GM19193 (cell line): Measurements from ENCODE around the gene LRRC37B.

ENCODE experiments used
- POLR2A ChIP-seq: IDR thresholded peaks from 4 replicates; pipeline ENCODE4 v1.6.1; 2011; ENCODE audit not compliant: insufficient read depth, insufficient read length; ENCODE audit errors: extremely low read depth

LRRC37B gene

DNA sequence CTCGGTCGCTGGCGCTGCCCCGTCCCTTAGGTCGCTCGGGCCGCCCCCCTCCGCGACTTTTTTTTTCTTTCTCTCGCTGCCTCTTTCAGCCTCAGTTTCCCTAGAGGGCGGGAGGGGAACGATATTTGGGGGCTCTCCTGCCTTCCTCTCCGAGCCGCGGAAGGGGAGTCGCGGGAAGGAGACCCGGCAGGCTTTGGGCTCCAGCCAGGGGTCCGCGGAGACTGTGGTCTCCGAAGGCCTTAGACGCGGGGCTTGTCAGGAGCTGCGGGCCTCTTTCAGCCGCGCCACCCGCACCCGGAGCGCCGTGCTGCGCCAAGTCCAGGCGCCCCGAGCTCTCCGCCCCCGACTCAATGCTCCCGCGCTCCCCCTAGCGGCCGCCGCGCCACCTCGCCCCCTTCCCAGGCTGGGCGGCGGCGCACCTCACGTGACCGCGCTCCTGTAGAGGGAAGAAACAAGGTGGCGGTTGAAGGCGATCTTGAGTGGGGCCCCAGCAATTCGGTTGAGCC is at the start of gene LRRC37B:
TSS of gene LRRC37B (plus strand) at position 427 of the 506 bp plus-strand sequence. CDS start 14,010 bp downstream, outside the sequence.
- peak; percentile 29 for TF ChIP-seq POLR2A

DNA sequence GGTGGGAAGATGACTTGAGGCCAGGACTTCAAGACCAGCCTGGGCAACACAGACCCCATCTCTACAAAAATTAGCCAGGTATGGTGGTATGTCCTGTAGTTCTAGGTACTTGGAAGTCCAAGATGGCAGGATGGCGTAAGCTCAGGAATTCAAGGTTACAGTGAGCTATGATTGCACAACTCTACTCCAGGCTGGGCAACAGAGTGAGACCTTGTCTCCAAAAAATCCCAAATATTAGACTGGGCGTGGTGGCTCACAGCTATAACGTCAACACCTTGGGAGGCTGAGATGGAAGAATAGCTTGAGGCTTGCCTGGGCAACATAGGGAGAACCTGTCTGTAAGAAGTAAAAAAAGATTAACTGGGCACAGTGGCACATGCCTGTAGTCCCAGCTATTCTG is 39.5 kb upstream of the LRRC37B start:
- no peak for TF ChIP-seq POLR2A

DNA sequence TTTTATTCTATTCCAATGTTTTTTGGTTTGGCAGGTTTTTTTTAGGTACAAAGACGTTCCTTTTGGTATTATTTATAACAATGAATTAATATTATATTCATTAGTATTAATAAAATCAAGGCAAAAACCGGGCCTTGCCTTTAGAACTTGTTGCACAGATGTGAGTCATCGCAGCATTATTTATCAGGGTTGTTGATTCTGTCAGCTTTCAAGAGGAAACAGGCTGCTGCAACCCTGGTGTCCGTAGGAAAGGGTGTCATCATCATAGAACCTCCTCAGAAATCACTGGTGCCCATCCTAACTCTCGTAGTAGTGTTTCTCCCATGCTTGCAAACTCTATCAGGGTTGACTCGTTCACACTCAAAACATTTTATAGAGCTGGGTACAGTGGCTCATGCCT is 10.2 kb upstream of the LRRC37B start:
- TF ChIP-seq POLR2A = no peak

DNA sequence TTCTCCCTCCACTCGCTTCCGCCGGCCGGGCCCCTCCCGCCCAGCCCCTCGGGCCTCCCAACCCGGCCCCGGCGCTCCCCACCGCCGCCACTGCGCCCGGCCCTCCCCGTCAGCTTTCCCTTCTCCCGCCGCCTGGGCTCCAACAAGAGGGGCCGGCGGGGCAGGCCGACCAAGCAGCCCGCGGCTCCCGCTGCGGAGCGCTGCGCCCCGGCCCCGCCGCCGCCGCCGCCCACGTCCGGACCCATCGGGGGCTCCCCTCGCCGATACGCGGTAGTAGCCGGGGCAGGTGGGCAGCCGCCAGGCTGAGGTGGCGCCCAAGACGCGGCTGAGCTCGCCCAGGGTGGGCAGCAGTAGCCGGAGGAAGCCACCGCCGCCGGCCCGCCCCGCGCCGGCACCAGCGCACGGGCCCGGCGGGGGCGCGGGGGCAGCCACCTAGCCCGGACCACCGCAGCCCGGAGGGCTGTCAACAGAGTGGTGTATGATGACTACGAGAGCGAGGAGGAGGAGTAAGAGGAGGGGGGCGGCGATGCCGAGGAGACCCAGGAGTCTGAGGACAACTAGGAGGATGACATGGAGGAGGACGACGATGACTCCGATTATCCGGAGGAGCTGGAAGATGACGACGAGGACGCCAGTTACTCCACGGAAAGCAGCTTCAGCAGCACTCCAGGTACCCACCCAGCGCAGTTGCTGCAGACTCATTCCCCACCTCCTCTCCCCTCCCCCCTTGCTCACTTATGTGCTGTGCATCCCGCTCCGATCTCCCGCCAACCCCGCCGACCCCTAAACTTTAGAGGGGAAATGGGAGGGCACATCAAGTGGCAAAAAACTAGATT is 498 bp downstream of the LRRC37B start:
- TF ChIP-seq POLR2A = no peak

DNA sequence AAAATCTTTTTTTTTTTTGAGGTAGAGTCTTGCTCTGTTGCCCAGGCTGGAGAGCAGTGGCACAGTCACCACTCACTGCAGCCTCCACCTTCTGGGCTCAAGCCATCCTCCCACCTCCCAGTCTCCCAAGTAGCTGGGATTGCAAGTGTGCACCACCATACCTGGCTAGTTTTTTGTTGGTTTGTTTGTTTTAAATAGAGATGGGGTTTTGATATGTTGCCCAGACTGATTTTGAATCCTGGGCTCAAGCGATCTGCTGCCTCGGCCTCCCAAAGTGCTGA is 2.0 kb downstream of the LRRC37B start:
- no peak for TF ChIP-seq POLR2A

DNA sequence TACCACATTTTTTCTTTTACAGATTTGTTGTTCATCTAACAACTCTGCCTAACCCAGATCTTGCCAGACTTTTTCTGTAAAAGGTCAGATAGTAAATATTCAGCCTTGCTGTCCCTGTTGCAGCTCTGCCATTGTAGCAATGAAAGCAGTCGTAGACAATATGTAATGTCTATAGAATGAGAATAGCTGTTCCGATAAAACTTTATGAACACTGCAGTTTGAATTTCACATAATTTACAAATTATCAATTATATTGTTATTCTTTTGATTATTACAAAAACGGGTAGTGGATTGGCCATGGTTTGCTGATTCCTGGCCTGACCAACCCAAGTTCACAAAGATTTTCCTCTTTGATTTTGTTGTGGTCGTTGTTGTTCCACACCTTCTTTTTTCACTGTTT is 2.9 kb downstream of the LRRC37B start:
- no peak for TF ChIP-seq POLR2A

- TF ChIP-seq POLR2A = no peak
Measured at GRCh38 chr17:32015245-32016013, 8.2 kb downstream of the LRRC37B start.

GRCh38 chr17:32016231-32016630 is 9.0 kb downstream of the LRRC37B start:
- TF ChIP-seq POLR2A = no peak

DNA sequence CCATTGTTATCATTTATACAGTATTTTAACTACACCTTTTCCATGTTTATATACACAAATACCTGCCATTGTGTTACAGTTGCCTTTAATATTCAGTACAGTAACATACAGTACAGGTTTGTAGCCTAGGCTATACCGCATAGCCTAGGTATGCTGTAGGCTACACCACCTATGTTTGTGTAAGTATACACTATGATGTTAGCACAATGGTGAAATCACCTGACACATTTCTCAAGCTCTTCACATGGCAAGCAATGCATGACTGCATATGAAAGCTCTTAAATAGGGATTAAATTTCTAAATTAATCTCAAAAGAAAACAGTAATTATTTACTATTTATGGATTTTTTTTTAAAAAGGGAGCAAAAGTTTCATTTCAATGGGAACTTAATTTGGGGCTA is 12.0 kb downstream of the LRRC37B start:
- TF ChIP-seq POLR2A = no peak

DNA sequence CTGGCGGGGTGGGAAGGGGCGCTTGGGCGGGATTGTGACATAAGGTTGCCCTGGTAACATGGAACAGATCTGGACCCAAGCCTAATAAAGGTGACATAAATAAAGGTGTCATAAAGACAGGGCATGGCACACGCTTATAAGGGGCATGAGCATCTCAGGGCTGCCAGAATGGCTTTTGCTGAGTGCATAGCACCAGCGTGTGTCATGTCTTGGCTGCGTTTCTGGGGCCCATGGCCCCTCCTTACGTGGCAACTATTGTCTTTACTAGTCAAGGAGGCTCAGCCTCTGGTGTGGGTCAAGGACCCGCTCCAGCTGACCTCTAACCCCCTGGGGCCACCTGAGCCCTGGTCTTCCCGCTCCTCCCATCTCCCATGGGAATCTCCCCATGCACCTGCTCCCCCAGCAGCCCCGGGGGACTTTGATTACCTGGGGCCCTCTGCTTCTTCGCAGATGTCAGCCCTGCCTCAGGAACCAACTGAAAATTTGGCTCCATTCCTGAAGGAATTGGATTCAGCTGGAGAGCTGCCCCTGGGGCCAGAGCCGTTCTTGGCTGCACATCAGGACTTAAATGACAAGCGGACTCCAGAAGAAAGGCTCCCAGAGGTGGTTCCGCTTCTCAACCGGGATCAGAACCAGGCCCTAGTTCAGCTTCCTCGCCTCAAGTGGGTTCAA is 13.9 kb downstream of the LRRC37B start:
- TF ChIP-seq POLR2A = no peak

- no peak for TF ChIP-seq POLR2A
Measured at GRCh38 chr17:32021615-32021955, 14.4 kb downstream of the LRRC37B start.

- TF ChIP-seq POLR2A = no peak
Measured at GRCh38 chr17:32033223-32033622, 26.0 kb downstream of the LRRC37B start.

- no peak for TF ChIP-seq POLR2A
Measured at GRCh38 chr17:32099686-32100085, 92.5 kb downstream of the LRRC37B start.

DNA sequence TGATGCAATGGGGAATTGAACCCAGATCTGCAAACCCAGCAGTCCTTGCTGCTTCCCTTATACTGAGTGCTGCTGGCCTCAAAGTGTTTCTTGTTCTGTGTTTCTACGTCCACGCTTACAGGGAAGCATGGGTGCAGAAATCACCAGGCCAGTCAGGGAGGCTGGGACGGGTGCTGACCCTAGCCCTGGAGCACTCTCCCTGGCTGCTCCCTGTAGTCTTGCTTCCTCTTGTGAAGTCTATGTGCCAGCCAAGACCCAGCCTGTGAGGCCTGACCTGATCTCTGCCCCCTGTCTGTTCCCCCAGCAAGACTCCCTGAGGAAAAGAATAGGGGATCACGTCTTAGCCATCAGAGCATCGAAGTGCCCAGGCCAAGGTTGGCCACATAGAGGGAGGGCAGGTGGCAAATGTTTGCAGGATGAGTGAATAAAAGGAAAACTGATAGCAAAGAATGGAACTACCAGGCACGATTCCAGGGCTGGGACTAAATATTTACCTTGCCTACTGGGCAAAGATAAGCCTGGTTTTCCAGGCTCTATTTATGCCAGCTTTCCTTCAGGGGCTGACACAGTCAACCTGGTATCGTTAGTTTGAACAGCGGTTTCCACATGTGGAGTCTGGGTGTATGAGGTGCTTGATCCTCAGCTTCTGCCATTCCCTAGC is 93.9 kb downstream of the LRRC37B start:
- TF ChIP-seq POLR2A = no peak

DNA sequence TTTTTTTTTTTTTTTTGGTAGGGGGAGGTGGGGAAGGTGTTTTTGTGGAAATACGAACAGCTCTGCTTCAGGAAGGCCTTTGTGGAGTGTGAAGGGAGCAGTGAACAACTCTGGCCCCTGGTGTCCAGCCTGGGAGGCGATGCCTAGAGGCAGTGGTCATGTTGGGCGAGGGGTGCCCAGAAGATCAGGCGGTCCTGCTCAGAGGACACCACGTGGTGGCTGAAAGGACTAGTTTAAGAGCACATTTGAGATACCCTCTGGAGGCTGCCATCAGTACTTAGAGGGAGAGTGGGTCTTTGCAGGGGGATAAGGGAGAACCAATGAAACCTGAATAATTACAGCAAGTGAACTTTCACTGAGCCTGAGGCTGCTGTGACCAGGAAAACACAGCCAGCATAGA is 95.0 kb downstream of the LRRC37B start:
- TF ChIP-seq POLR2A = no peak
